Uterus (tissue), 4 donors: ENCODE measurements around the gene NAA15. TPM values are rescaled to one million over a fixed set of nuclear protein-coding genes. Genes with fewer than 3 reads are reported as not detected.

ENCODE experiments used
- DNase-seq, 2 donors: peaks; one replicate each; pipeline ENCODE4 v3.0.0-alpha.2; 2019 to 2020
- H3K27ac ChIP-seq, 2 donors: fragments of 200-600 bp; sonication (generic); 1 replicate in 1 of 2; 2 replicates in 1 of 2; pipeline ENCODE4 v1.5.1; 2016 to 2018
- H3K27me3 ChIP-seq, 2 donors: fragments of 200-600 bp; sonication (generic); one replicate each; pipeline ENCODE4 v1.5.1; 2018 to 2019; ENCODE audit warnings: control low read depth in 1 of 2
- H3K36me3 ChIP-seq, 2 donors: fragments of 200-600 bp; sonication (generic); one replicate each; pipeline ENCODE4 v1.5.1; 2019; ENCODE audit warnings: control low read depth in 1 of 2
- H3K4me1 ChIP-seq, 2 donors: fragments of 200-600 bp; sonication (generic); one replicate each; pipeline ENCODE4 v1.5.1; 2018 to 2019; ENCODE audit warnings: control low read depth in 1 of 2
- H3K4me3 ChIP-seq, 2 donors: fragments of 200-600 bp; sonication (generic); 1 replicate in 1 of 2; 2 replicates in 1 of 2; pipeline ENCODE4 v1.5.1; 2018 to 2019; ENCODE audit warnings: mild to moderate bottlenecking in 1 of 2
- H3K9me3 ChIP-seq, 2 donors: fragments of 200-600 bp; sonication (generic); one replicate each; pipeline ENCODE4 v1.5.1; 2019; ENCODE audit warnings: control low read depth in 1 of 2
- POLR2A ChIP-seq, 2 donors: fragments of 450-650 bp; IDR thresholded peaks; one replicate each; pipeline ENCODE4 v1.6.1; 2016; ENCODE audit warnings: antibody characterized with exemption in 2 of 2, mild to moderate bottlenecking in 1 of 2, moderate library complexity in 1 of 2
- intact Hi-C: fragments of 100-400 bp; cut with DNase I; formaldehyde crosslinking; loops from one replicate; pipeline ENCODE4 v1.15.1; 2023; ENCODE audit warnings: low total_unique reads
- total RNA-seq, 4 donors: library from RNA; depleted of rRNA in 3 of 4; stranded (reverse); fragments of >200 nt in 3 of 4; gene quantifications; one replicate each; pipeline versions ENCODE4 v1.1.0 to v1.2.4, GENCODE V29; 2014 to 2023
- TF ChIP-seq, protein P1 (sequence below), 4 experiments: fragments of 200-600 bp in 2 of 4; fragments of 450-650 bp in 2 of 4; sonication (generic) in 2 of 4; IDR thresholded peaks; one replicate each; pipeline ENCODE4 v1.5.1; 2016 to 2019; ENCODE audit warnings: antibody characterized with exemption in 4 of 4, mild to moderate bottlenecking in 2 of 4, moderate library complexity in 1 of 4
- donor health status: DM: yes; HTN: yes; CAD: no.

The NAA15 gene
- total RNA-seq, 4 donors from 2014 or later, result 47.1 to 75.1 (median 54.1) TPM

GRCh38 chr4:139337612-139338011, 36.3 kb downstream of the NAA15 start:
- no peaks in the 10 kb centered on the region for H3K36me3 ChIP-seq
- TF ChIP-seq POLR2A (IDR thresholded peaks at IDR 0.05), result no peak
- TF ChIP-seq, protein P1, sequence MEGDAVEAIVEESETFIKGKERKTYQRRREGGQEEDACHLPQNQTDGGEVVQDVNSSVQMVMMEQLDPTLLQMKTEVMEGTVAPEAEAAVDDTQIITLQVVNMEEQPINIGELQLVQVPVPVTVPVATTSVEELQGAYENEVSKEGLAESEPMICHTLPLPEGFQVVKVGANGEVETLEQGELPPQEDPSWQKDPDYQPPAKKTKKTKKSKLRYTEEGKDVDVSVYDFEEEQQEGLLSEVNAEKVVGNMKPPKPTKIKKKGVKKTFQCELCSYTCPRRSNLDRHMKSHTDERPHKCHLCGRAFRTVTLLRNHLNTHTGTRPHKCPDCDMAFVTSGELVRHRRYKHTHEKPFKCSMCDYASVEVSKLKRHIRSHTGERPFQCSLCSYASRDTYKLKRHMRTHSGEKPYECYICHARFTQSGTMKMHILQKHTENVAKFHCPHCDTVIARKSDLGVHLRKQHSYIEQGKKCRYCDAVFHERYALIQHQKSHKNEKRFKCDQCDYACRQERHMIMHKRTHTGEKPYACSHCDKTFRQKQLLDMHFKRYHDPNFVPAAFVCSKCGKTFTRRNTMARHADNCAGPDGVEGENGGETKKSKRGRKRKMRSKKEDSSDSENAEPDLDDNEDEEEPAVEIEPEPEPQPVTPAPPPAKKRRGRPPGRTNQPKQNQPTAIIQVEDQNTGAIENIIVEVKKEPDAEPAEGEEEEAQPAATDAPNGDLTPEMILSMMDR (IDR thresholded peaks at IDR 0.05), result no peak
- DNase-seq, result no peak
- no peak overlapping the region for H3K27ac ChIP-seq
- H3K27me3 ChIP-seq, result no peaks in the 10 kb centered on the region
- no peak overlapping the region for H3K4me3 ChIP-seq
- no peaks in the 10 kb centered on the region for H3K4me1 ChIP-seq
- no peaks in the 10 kb centered on the region for H3K9me3 ChIP-seq
- intact Hi-C loops, result no loop called here

DNA sequence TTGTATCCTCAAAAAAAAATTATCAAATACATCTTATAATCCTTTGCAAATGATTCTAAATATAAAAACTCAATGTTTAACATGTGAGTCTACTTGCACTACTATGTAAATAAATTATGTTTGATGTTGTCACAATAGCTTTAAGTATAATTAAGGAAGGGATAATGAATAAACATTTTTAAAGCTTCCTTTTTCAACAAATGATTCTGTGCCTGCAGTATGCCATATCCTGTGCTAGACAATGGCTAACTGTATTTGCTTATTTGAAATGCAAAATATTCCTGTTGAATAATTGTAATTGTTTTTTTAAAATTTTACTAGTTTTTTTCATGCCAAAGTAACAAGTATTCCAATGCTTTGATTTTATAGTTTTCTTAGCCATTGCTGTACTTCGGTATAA, 60.0 kb downstream of the NAA15 start:
- Histone ChIP-seq H3K4me3 (no peak overlapping the region), H3K27ac (no peak overlapping the region), H3K4me1 (no peaks in the 10 kb centered on the region), H3K36me3 (no peaks in the 10 kb centered on the region), H3K27me3 (no peaks in the 10 kb centered on the region), H3K9me3 (no peaks in the 10 kb centered on the region)
- TF ChIP-seq, protein P1 (IDR thresholded peaks at IDR 0.05), result no peak
- no peak for TF ChIP-seq POLR2A (IDR thresholded peaks at IDR 0.05)
- intact Hi-C loops, result no loop called here
- DNase-seq, result no peak

DNA sequence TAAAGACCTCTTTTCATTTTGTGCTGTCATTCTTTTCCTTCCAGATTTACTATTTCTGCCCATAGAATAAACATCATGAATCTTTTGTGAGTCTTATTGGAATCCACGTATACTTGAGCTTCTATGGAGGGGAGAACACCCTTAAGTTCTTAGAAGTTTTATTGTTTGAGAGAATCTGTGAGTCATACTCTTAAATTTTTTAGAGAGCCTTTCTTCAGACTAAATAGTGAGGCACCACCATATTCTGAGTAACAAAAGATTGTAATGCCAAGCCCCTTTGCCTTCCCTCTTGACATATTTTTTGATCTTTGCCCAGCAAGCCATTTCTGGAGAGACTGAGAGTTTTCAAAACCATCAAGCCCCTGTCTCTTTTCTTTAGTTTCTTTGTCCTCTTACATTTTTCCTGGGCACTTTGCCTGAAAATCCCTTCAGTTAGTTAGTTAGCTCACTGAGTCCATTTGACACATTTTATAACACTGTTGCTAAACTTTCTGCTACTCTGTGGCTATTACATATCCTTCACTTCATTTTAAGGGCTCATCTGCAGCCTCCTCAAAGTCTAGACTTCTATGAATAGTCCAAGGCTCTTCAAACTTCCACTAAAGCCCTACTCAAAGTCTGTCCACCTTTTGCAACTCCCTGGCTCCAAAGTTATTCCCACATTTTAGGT, 66.3 kb downstream of the NAA15 start:
- no peak overlapping the region for H3K27ac ChIP-seq
- H3K9me3 ChIP-seq, result no peaks in the 10 kb centered on the region
- TF ChIP-seq, protein P1 (IDR thresholded peaks at IDR 0.05), result no peak
- no peak for TF ChIP-seq POLR2A (IDR thresholded peaks at IDR 0.05)
- H3K27me3 ChIP-seq, result no peaks in the 10 kb centered on the region
- DNase-seq, result no peak
- H3K4me1 ChIP-seq, result no peaks in the 10 kb centered on the region
- intact Hi-C loops, result no loop called here
- H3K4me3 ChIP-seq, result no peak overlapping the region
- no peaks in the 10 kb centered on the region for H3K36me3 ChIP-seq

- no peaks in the 10 kb centered on the region for H3K9me3 ChIP-seq
- no peak overlapping the region for H3K4me3 ChIP-seq
- DNase-seq, result no peak
- TF ChIP-seq, protein P1 (IDR thresholded peaks at IDR 0.05), result no peak
- no peak for TF ChIP-seq POLR2A (IDR thresholded peaks at IDR 0.05)
- intact Hi-C loops, result no loop called here
- no peaks in the 10 kb centered on the region for H3K27me3 ChIP-seq
- H3K36me3 ChIP-seq, result no peaks in the 10 kb centered on the region
- H3K27ac ChIP-seq, result no peak overlapping the region
- H3K4me1 ChIP-seq, result no peaks in the 10 kb centered on the region
Measured at GRCh38 chr4:139368998-139369397, 67.7 kb downstream of the NAA15 start.

DNA sequence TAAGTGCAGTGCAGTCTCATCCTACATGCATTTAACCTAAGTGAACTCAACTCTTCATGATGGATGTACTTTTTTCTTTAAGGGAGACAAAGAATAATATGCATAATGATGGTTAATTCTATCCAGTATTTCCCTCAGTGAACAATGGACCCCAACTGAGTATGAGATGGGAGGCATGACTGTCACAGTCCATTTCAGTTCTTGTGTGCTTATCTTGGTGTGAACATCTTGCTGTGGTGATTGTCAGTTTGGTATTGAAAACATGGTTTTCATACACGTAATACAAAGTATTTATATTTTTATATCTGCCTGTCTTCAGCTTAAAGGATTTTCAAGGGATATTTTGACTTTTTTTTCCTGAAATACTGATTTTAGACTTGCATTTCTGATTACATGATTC, 72.9 kb downstream of the NAA15 start:
- TF ChIP-seq POLR2A (IDR thresholded peaks at IDR 0.05), result no peak
- TF ChIP-seq, protein P1 (IDR thresholded peaks at IDR 0.05), result no peak
- H3K27ac ChIP-seq, result no peak overlapping the region
- no peaks in the 10 kb centered on the region for H3K4me1 ChIP-seq
- H3K27me3 ChIP-seq, result no peaks in the 10 kb centered on the region
- DNase-seq, result no peak
- H3K4me3 ChIP-seq, result no peak overlapping the region
- intact Hi-C loops, result no loop called here
- no peaks in the 10 kb centered on the region for H3K36me3 ChIP-seq
- no peaks in the 10 kb centered on the region for H3K9me3 ChIP-seq
